HG03066 (cell line): Measurements from ENCODE around the gene UBR1.

ENCODE experiments used
- ATAC-seq: cut with Tn5 transposase; IDR thresholded peaks from one replicate; pipeline ENCODE4 v1.9.1; 2021; ENCODE audit warnings: low read depth; ENCODE audit not compliant: unreplicated experiment

UBR1 gene

GRCh38 chr15:43111354-43111753 is 5.5 kb upstream of the UBR1 start:
- ATAC-seq, result no peak

- ATAC-seq, result no peak
These were observed 1.9 kb upstream of the UBR1 start for GRCh38 chr15:43107751-43108150.

- ATAC-seq, result no peak
These were observed 620 bp upstream of the UBR1 start for GRCh38 chr15:43106486-43106829.

- peak; percentile 28 for ATAC-seq
These were observed 631 bp downstream of the UBR1 start for GRCh38 chr15:43105077-43105736.

GRCh38 chr15:43104426-43104825 is 1.4 kb downstream of the UBR1 start:
- no peak for ATAC-seq

- no peak for ATAC-seq
These were observed 1.9 kb downstream of the UBR1 start for GRCh38 chr15:43103907-43104306.

- ATAC-seq, result no peak
These were observed 3.7 kb downstream of the UBR1 start for GRCh38 chr15:43102187-43102586.

GRCh38 chr15:43100971-43101370 is 4.9 kb downstream of the UBR1 start:
- ATAC-seq, result no peak

- ATAC-seq, result no peak
These were observed 6.6 kb downstream of the UBR1 start for GRCh38 chr15:43099105-43099845.

- no peak for ATAC-seq
These were observed 9.4 kb downstream of the UBR1 start for GRCh38 chr15:43096411-43096810.

GRCh38 chr15:43095708-43096347 is 10.0 kb downstream of the UBR1 start:
- ATAC-seq, result no peak

GRCh38 chr15:43095243-43095642 is 10.6 kb downstream of the UBR1 start:
- no peak for ATAC-seq

- no peak for ATAC-seq
These were observed 11.3 kb downstream of the UBR1 start for GRCh38 chr15:43094416-43095030.

GRCh38 chr15:43093026-43093425 is 12.8 kb downstream of the UBR1 start:
- ATAC-seq, result no peak

- no peak for ATAC-seq
These were observed 14.0 kb downstream of the UBR1 start for GRCh38 chr15:43091859-43092258.

GRCh38 chr15:43086551-43086950 is 19.3 kb downstream of the UBR1 start:
- no peak for ATAC-seq

- ATAC-seq, result no peak
These were observed 19.9 kb downstream of the UBR1 start for GRCh38 chr15:43085921-43086320.

- ATAC-seq, result no peak
These were observed 23.3 kb downstream of the UBR1 start for GRCh38 chr15:43082509-43082908.

- ATAC-seq, result no peak
These were observed 24.6 kb downstream of the UBR1 start for GRCh38 chr15:43081283-43081682.

GRCh38 chr15:43071451-43071850 is 34.4 kb downstream of the UBR1 start:
- no peak for ATAC-seq

- no peak for ATAC-seq
These were observed 34.9 kb downstream of the UBR1 start for GRCh38 chr15:43070893-43071292.
